ENCODE measurements around the gene SMARCA5.
"Not testable (repeated sequence)": the region's sequence is repeated elsewhere in the genome, so short reads cannot be mapped to it uniquely, and the experiment has no call there.

SMARCA5 gene

DNA sequence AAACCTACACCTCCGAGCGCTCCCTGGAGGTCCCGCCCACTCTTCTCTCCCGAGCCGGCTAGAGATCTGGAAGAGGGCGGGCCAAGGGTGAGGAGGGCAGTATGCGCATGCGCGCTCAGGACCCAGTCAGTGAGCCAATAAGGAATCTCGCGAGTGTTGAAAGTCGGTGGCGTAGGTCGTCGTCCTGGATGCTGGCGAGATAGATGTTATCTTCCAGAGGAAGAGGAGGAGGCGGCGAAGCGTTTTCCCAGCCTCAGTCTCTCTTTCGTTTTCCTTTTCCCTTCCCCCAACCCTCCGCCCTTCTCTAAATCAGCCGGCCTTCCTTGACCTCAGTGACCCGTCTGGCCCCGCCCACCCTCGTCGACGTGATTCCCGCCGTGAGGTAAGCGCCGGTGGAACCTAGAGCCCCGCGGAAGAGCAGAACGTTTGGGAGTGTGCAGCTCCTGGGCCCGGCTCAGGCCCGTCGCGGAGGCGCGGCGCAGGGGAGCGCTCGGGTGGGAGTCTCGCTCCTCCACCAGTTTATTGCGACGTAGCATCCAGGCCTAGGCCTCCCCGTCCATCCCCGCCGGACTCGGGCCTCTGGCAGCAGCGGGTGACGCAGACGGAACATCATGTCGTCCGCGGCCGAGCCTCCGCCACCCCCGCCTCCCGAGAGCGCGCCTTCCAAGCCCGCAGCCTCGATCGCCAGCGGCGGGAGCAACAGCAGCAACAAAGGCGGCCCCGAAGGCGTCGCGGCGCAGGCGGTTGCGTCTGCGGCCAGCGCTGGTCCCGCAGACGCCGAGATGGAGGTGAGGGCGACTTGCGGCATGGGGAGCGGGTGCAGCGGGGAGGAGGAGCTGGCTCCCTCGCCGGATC lies at the start of gene SMARCA5:
Gene SMARCA5, plus strand, starts transcription at position 389 of the 855 bp plus-strand sequence. Its CDS starts 223 bp downstream, at position 612.
- peak; percentile 98 for DNase-seq

- DNase-seq, result no peak
Observed at GRCh38 chr4:143473334-143474126, 40.0 kb upstream of the SMARCA5 start.

DNA sequence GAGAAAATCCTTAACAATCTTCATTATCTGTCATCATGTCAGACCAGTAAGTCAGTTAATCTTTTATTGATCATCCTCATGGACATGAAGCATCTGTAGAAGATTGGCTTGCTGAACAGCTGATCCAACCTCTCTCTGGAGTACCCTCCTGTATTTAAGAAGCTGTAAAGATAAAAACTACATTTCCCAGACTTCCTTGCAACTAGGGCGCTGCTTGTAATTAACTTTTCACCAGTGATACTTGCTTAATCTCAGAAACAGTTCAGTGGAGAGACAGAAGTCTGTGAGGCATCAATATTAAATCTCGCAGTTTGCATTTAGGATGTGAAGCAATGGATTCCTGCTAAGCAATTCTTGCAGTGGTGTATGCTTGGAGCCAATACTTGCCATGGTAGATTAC lies 36.0 kb upstream of the SMARCA5 start:
- no peak for DNase-seq

DNA sequence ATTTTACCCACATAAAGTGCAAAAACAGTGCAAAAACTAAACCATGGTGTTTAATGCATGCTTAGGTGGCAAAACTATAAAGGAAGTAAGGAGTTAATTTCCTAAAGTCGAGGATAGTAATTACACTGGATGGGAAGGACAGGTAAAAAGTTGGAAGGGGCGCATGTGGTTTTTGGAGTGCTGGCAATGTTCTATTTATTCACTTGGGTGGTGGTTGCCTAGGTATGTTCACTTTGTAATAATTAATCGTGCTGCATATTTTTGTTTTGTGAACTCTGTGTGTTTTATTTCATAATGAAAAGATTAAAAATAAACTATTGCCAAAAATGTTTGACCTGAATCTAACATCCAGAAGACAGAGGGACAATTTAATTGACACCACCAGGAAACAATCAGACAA lies 32.1 kb upstream of the SMARCA5 start:
- DNase-seq, result no peak

GRCh38 chr4:143482840-143483239 lies 30.7 kb upstream of the SMARCA5 start:
- peak; percentile 38 for DNase-seq

DNA sequence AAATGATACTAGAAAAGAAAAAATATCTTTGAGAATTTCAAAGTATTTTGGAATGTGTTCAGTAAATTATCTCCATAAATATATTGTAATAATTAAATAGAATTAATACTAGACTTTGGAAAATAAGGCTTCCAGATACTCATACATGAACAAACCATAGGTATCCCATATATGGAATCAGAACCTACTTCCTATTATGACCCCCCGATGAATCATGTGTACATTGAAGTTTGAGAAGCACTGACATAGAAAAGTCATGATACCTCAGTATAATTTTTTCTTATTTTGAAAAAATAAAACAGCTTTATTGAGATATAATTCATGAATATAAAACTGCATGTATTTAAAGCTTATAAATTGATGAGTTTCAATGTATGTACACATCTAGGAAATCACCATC lies 27.2 kb upstream of the SMARCA5 start:
- peak; percentile 20 for DNase-seq

DNA sequence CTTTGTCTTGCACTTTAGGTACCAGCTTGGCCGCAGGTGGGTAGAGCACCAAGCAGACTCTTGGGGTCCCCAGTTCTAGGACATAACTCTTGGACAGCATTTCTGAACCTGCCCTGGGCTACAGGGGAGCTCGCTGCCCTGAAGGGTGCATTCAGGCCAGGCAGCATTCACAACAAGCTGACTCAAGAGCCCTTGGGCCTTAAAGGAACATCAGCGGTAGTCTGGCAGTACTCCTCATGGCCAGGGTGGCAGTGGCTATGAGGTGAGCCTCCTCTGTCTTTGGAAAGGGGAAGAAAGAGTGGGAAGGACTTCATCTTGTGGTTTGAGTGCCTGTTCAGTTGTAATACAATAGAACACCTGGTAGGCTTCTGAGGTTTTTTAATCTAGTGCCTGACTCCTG lies 24.8 kb upstream of the SMARCA5 start:
- DNase-seq, result no peak

DNA sequence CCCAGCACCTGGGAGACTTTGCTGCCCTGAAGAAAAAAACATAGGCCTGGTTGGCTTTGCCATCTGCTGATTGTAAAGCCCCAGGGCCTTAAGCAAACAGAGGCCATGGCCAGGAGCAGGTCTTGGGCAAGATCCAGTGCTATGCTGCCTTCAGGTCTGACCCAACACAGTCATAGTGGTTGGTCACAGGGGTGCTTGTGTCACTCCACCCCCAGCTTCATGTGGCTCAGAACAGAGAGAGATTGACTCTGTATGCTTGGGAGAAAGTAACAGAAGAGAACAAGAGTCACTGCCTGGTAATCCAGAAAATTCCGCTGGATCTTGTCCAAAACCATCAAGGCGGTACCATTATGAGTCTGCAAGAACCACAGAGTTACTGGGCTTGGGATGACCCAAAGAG lies 24.4 kb upstream of the SMARCA5 start:
- peak; percentile 5 for DNase-seq

DNA sequence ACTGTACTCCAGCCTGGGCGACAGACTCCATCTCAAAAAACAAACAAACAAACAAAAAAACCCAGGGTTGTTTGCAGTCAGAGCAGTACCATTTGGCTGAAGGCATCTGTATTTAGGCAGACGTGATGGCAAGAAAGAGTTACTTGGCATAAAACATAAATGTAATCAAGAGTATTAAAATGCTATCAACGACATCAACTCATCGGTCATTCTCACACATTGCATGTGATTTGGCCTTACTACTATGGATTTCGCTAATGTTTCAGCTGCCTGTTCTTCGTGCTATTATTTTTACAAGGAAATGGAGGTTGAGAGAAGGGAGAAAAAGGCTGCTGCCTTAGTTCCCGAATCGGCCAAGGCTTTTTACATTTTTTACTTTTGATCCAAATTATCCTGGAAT lies 15.5 kb upstream of the SMARCA5 start:
- no peak for DNase-seq

DNA sequence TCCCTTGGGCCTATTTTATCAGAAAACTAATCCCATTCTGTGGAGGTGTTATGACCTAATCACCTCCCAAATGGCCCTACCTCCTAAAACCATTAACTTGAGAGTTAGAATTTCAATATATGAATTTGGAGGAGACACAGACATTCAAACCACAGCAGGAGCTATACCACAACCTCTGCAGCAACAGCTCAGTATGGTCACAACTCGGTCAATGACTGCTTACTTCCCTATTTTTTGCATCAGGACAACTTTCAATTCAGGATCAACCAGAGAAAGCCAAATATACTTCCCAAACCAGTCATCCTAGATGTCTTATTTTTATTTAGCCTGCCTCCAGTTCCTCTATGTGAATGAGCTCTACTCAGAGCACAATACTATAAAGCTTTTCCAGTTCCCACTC lies 11.3 kb upstream of the SMARCA5 start:
- DNase-seq, result no peak

DNA sequence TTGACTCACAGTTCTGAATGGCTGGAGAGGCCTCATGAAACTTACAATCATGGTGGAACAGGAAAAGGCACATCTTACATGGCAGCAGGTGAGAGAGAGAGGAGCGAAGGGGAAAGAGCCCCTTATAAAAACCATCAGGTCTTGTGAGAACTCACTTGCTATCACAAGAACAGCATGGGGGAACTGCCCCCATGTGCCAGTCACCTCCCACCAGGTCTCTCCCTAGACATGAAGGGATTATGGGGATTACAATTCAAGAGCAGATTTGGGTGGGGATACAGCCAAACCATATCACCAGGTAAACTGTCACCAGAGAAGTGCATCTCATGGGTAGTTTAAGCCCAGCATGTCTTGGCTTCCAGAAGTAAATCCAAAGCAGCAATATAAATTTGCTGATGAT lies 7.5 kb upstream of the SMARCA5 start:
- DNase-seq, result no peak

- no peak for DNase-seq
Observed at GRCh38 chr4:143511906-143512305, 1.6 kb upstream of the SMARCA5 start.

DNA sequence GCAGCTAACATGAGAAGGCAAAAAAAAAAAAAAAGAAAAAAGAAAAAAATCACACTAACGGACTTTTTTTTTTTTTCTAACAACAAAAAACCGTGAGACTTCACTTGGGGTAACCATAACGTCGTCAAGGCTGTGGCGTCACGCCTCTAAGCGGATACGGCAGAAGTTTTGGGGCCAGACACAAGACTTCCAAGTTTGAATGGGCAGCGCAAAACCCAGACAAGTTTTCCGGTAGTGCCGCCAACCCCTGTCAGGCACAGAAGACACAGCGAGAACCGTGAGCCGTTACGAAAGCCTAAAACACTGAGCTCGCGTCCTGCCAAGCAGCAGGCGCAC lies 556 bp upstream of the SMARCA5 start:
- no peak for DNase-seq

GRCh38 chr4:143514169-143514495 lies 630 bp downstream of the SMARCA5 start:
- no peak for DNase-seq

DNA sequence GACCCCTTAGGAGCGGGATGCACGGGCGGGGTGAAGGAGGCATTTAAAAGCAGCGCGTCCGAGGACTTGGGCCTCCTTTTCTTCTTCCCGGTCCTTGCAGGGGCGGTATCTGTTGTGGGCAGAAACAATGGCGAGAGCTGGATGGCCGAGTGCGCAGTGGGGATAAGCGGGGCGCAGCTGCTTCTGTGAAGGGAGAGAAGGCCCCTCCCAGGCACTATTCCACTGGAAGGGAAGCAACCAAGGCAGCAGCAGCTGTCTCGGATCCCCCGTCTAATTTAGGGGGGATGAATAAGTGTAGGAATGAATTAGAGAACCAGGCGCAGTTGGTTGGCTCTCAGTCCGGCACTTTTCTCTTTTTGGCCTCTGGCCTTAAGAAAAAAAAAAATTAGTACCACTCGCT lies 995 bp downstream of the SMARCA5 start:
- peak; percentile 40 for DNase-seq

GRCh38 chr4:143514901-143515300 lies 1.4 kb downstream of the SMARCA5 start:
- no peak for DNase-seq

DNA sequence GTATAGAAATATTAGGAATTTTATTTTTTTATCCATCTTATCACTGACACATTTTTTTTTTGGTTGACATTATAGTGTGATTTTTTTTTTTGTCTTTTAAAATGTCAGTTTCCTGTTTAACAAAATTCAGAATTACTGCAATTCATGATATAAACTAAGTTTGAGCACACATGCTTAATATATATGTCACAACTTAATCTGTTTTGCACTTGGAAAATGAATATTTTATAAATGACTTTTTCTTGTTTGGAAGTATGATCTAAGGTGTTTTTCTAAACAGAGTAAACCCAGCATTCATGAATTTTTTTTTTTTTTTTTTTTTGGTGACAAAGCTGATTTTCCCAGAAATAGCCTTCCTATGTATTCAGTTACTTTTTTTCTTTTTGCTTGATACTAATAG lies 2.4 kb downstream of the SMARCA5 start:
- DNase-seq, result no peak

DNA sequence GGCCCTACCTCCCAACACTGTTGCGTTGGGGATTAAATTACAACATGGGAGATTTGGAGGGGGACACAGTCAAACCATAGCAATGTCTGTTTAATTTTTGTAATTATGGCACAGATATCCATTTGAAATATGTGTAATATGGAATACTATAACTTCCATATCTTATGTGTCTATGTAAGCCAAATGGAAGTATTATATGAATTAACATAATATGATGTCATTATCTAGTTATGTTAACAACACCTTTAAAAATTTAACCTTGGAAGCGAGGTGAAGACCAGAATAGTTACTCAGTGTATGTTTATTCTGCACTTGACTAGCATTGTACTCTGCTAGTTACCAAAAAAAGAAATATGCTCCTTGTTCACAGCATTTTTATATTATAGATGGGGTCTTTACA lies 4.3 kb downstream of the SMARCA5 start:
- DNase-seq, result no peak

DNA sequence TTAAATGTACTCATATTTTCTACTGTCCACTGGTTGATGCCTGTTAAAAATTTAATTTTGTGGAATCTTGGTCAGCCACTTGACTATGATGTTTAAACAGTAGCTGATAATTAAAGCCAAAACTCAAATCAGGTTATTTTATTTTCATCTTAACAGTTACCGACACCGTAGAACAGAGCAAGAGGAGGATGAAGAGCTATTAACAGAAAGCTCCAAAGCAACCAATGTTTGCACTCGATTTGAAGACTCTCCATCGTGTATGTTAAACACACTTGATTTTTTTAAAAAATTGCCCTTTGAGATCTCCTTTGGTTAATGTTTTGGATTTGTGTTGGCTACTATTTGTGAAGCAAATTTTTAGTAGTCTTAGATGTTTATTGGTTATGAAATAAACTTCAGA lies 10.7 kb downstream of the SMARCA5 start:
- no peak for DNase-seq

DNA sequence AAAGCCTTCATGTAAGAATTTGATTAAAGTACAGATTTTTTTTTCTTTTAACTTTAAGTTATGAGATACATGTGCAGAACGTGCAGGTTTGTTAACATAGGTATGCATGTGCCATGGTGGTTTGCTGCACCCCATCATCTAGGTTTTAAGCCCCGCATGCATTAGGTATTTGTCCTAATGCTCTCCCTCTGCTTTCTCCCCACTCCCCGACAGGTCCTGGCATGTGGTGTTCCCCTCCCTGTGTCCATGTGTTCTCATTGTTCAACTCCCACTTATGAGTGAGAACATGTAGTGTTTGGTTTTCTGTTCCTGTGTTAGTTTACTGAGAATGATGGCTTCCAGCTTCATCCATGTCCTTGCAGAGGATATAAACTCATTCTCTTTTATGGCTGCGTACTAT lies 14.5 kb downstream of the SMARCA5 start:
- DNase-seq, result not testable (repeated sequence)

- no peak for DNase-seq
Observed at GRCh38 chr4:143531380-143531779, 17.9 kb downstream of the SMARCA5 start.

GRCh38 chr4:143531788-143532491 lies 18.4 kb downstream of the SMARCA5 start:
- no peak for DNase-seq

DNA sequence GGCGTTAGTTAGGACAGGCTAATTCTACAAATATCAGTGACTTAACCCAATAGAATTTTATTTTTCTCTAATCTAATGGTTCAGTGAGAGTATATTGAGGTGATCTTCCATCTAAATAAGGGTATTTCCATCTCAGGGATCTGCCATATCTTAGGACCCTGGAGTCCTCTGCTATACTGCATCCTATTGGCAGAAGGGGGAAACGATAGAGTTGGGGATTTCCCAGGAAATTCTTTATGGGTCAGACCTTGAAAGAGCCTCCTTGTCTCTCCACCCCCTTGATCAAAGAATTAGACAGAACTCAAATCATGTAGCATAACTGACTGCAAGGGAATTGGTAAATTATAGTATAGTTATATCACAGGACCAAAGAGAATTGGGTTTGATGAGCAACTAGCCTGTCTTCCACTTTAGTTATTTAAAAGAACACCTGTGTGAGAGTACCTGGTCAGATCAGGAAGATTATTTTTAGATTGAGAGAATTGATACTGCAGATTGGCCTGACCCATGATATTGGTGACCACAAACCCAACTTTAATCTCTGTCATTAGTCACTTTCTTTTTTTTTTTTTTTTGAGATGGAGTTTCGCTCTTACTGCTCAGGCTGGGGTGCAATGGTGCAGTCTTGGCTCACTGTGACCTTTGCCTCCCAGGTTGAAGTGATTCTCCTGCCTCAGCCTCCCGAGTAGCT lies 25.6 kb downstream of the SMARCA5 start:
- no peak for DNase-seq
